ENCODE measurements around the gene SMIM1.

Gene SMIM1

DNA sequence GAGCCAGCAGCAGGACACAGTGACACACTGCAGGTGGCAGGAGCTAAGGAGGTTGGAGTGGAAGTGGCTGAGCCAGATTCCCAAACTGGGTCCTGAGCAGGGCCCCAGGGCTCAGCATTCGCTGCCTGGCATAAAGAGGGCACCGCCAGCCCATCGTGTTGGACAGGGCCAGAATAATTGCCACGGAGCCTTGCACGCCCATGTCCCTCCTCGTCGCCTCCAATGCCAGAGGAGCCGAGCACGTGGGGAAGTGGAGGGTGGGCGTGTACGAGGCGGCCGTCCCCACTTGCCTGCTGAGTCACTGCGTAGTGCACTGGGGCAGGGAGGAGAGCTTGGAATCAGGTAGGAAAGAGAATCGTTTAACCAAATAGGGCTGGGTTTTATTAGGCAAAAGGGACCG, 49.9 kb downstream of the SMIM1 start:
- DNase-seq (ENCODE audit: low spot score): no peak

- DNase-seq (ENCODE audit: low spot score): no peak
These were observed 52.1 kb downstream of the SMIM1 start for GRCh38 chr1:3824650-3825049.

DNA sequence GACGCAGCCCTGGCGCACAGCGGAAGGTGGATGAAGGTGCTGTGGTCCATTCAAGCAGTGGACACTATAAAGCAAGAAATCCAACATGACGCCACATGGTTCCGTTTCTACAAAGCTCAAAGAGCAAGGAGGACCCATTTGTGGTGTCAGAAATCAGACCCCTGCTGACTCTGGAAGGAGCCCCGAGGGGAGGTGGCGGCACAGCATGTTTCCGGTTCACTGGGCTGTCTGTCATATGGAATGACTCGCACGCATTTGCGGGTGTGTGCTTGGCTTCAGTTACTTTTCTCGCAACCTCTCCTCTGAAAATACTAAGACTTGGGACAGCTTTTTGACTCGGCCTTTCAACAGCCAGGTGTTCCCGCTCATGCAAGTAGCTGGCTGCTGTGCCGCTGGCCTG, 52.8 kb downstream of the SMIM1 start:
- no peak for DNase-seq (ENCODE audit: low spot score)
